ENCODE data around the gene HTT.

GRCh38 chr4:3239998-3240920 lies 165.8 kb downstream of the HTT start:
- peak in 1 of 3 donors; percentile 6 for TF ChIP-seq POLR2AphosphoS5 (IDR thresholded peaks at IDR 0.05)
- TF ChIP-seq CTCF (IDR thresholded peaks at IDR 0.05 in 8 of 11, conservative IDR thresholded peaks at IDR 0.05 in 3 of 11) = no peak

Data from spleen (tissue), 7 donors.